ENCODE results near the gene DTHD1. TPM values are rescaled to one million over a fixed set of nuclear protein-coding genes. Genes with fewer than 3 reads are reported as not detected.

DTHD1 gene
- total and polyA plus RNA-seq, 2 of the 8 experiments (the other 6 are each of a cell fraction or from before 2014, with no cell fraction given): not detected

- ChIA-PET POLR2A (ENCODE audit: partially characterized antibody) (no interaction called here), CTCF (ENCODE audit: partially characterized antibody) (no interaction called here)
- Histone ChIP-seq H4K8ac (ENCODE audit: extremely low read depth, insufficient read depth, low read length) (no peak overlapping the region), H2BK20ac (ENCODE audit: low read length) (no peak overlapping the region), H3K4me1 (replicated peaks in 1 of 4; ENCODE audit: control insufficient read depth in 3 of 4, insufficient read depth in 4 of 4, low read length in 3 of 4) (no peaks in the 10 kb centered on the region), H3K27ac (ENCODE audit: low read depth, low read length) (no peak overlapping the region), H3K4me3 (ENCODE audit: extremely low read depth in 1 of 4, insufficient read depth in 2 of 4, low read depth in 3 of 4, low read length in 4 of 4) (no peak overlapping the region), H3K23me2 (ENCODE audit: low read depth, low read length) (no peaks in the 10 kb centered on the region), H3K79me2 (ENCODE audit: control insufficient read depth in 1 of 2, insufficient read depth in 2 of 2, low read length in 2 of 2) (no peaks in the 10 kb centered on the region), H3K9me3 (ENCODE audit: insufficient read depth in 2 of 2, low read depth in 1 of 2, low read length in 1 of 2) (no peaks in the 10 kb centered on the region), H3K23ac (ENCODE audit: insufficient read length) (no peak overlapping the region), H3K79me1 (ENCODE audit: low read depth, low read length) (no peaks in the 10 kb centered on the region), H3K36me3 (ENCODE audit: control insufficient read depth in 2 of 4, insufficient read depth in 4 of 4, low read length in 3 of 4) (no peaks in the 10 kb centered on the region), H4K20me1 (replicated peaks in 1 of 2; ENCODE audit: control insufficient read depth in 1 of 2, insufficient read depth in 2 of 2, low read length in 2 of 2) (no peaks in the 10 kb centered on the region), H2AK5ac (ENCODE audit: low read depth, low read length) (no peak overlapping the region), H3K9ac (replicated peaks in 1 of 4; ENCODE audit: extremely low read depth in 1 of 4, low read depth in 3 of 4, low read length in 3 of 4) (no peak overlapping the region), H2BK15ac (ENCODE audit: low read length) (no peak overlapping the region), H3K4me2 (ENCODE audit: insufficient read depth in 1 of 2, low read depth in 2 of 2, low read length in 2 of 2) (no peak overlapping the region), H2BK5ac (ENCODE audit: low read depth, low read length) (no peak overlapping the region), H3K4ac (replicated peaks; ENCODE audit: insufficient read length, low read depth, low read length) (no peak overlapping the region), H2BK120ac (replicated peaks; ENCODE audit: low read depth, low read length) (no peak overlapping the region), H4K5ac (ENCODE audit: insufficient read length, low read depth, low read length) (no peak overlapping the region), H3K14ac (ENCODE audit: insufficient read length) (no peak overlapping the region), H2AFZ (ENCODE audit: low read length) (no peak overlapping the region), H4K91ac (replicated peaks; ENCODE audit: insufficient read length, low read length) (no peak overlapping the region), H2BK12ac (ENCODE audit: low read depth, low read length) (no peak overlapping the region), H3K56ac (replicated peaks; ENCODE audit: insufficient read length, low read depth, low read length) (no peak overlapping the region), H3K18ac (ENCODE audit: extremely low read depth, low read length) (no peak overlapping the region), H3K27me3 (replicated peaks in 1 of 4; ENCODE audit: control insufficient read depth in 3 of 4, extremely low read depth in 1 of 4, insufficient read depth in 3 of 4, low read length in 3 of 4) (no peaks in the 10 kb centered on the region)
- DNase-seq (ENCODE audit: low read depth in 1 of 2, low spot score in 2 of 2) (no peak), FAIRE-seq (no peak)
- 73% methylated on average over 3 of the region's 3 CpGs; no CpG with 5 or more reads in 1 of the 2 experiments for WGBS, 2 experiments (ENCODE audit: extremely low coverage in 1 of 2, insufficient coverage in 1 of 2, insufficient read length in 1 of 2, insufficient replicate concordance in 2 of 2, low coverage in 1 of 2, low lambda C conversion rate in 2 of 2, missing lambda C conversion rate in 1 of 2)
- TF ChIP-seq JUND (IDR thresholded peaks at IDR 0.05; ENCODE audit: low read length): no peak
- no peak for TF ChIP-seq BCL11A (IDR thresholded peaks at IDR 0.05; ENCODE audit: low read depth in 2 of 2, low read length in 2 of 2)
- no peak for TF ChIP-seq EGR1 (IDR thresholded peaks at IDR 0.05; ENCODE audit: borderline replicate concordance, low read depth, low read length)
These were observed 22.2 kb downstream of the DTHD1 start for GRCh38 chr4:36303426-36304137.
